ENCODE results near the gene TARP.
"Not testable (repeated sequence)": the region's sequence is repeated elsewhere in the genome, so short reads cannot be mapped to it uniquely, and the experiment has no call there.

TARP gene

GRCh38 chr7:38244516-38244915, 28.9 kb downstream of the TARP start:
- H2AFZ ChIP-seq (replicated peaks), result no peak overlapping the region
- H3K4me2 ChIP-seq, result no peak overlapping the region
- H3F3A ChIP-seq (ENCODE audit: low read depth), result no peaks in the 10 kb centered on the region
- no peaks in the 10 kb centered on the region for H4K20me1 ChIP-seq (ENCODE audit: low read depth)
- H3K4me1 ChIP-seq, result no peaks in the 10 kb centered on the region
- no peaks in the 10 kb centered on the region for H3K36me3 ChIP-seq
- Mint-ChIP-seq H3K4me3 (no peak overlapping the region), H3K9me3 (no peaks in the 10 kb centered on the region), H3K4me1 (no peaks in the 10 kb centered on the region), H3K27ac (no peak overlapping the region), H3K36me3 (no peaks in the 10 kb centered on the region), H3K27me3 (ENCODE audit: insufficient read depth, low read depth) (peaks cover 2% of the 10 kb centered on the region)
- H3K27ac ChIP-seq, result no peak overlapping the region
- TF ChIP-seq CTCF (IDR thresholded peaks at IDR 0.05) (no peak), EZH2phosphoT487 (IDR thresholded peaks at IDR 0.05) (no peak), EZH2 (IDR thresholded peaks at IDR 0.05) (no peak)
- H3K9ac ChIP-seq, result no peak overlapping the region
- DNase-seq (ENCODE audit: low spot score), result no peak
- H3K79me2 ChIP-seq (ENCODE audit: low read depth), result no peaks in the 10 kb centered on the region
- H3K4me3 ChIP-seq, result no peak overlapping the region
- no peaks in the 10 kb centered on the region for H3K9me3 ChIP-seq (ENCODE audit: low read depth)
- no peaks in the 10 kb centered on the region for H3K27me3 ChIP-seq

GRCh38 chr7:38243345-38243744, 30.1 kb downstream of the TARP start:
- not testable (repeated sequence) for H3K36me3 ChIP-seq; H3K4me3 ChIP-seq; H3K4me1 ChIP-seq; H3K4me2 ChIP-seq; H3K27me3 Mint-ChIP-seq (ENCODE audit: insufficient read depth, low read depth); H3K27ac ChIP-seq; H3K27ac Mint-ChIP-seq; H3K27me3 ChIP-seq; H2AFZ ChIP-seq (replicated peaks); H3K36me3 Mint-ChIP-seq; H3K9ac ChIP-seq; H3K4me3 Mint-ChIP-seq; H3K9me3 Mint-ChIP-seq; H3K79me2 ChIP-seq (ENCODE audit: low read depth); H4K20me1 ChIP-seq (ENCODE audit: low read depth); H3K4me1 Mint-ChIP-seq; H3K9me3 ChIP-seq (ENCODE audit: low read depth); DNase-seq (ENCODE audit: low spot score); H3F3A ChIP-seq (ENCODE audit: low read depth)

- Mint-ChIP-seq H3K27ac (no peak overlapping the region), H3K27me3 (ENCODE audit: insufficient read depth, low read depth) (peaks cover 2% of the 10 kb centered on the region), H3K36me3 (no peaks in the 10 kb centered on the region), H3K4me1 (no peaks in the 10 kb centered on the region), H3K9me3 (no peaks in the 10 kb centered on the region), H3K4me3 (no peak overlapping the region)
- H4K20me1 ChIP-seq (ENCODE audit: low read depth), result no peaks in the 10 kb centered on the region
- H3K36me3 ChIP-seq, result no peaks in the 10 kb centered on the region
- no peak for DNase-seq (ENCODE audit: low spot score)
- no peaks in the 10 kb centered on the region for H3K9me3 ChIP-seq (ENCODE audit: low read depth)
- no peak overlapping the region for H2AFZ ChIP-seq (replicated peaks)
- H3F3A ChIP-seq (ENCODE audit: low read depth), result no peaks in the 10 kb centered on the region
- H3K9ac ChIP-seq, result no peak overlapping the region
- no peak overlapping the region for H3K4me2 ChIP-seq
- H3K27ac ChIP-seq, result no peak overlapping the region
- TF ChIP-seq EZH2 (IDR thresholded peaks at IDR 0.05) (no peak), EZH2phosphoT487 (IDR thresholded peaks at IDR 0.05) (no peak), CTCF (IDR thresholded peaks at IDR 0.05) (no peak)
- H3K4me3 ChIP-seq, result no peak overlapping the region
- H3K27me3 ChIP-seq, result no peaks in the 10 kb centered on the region
- H3K4me1 ChIP-seq, result no peaks in the 10 kb centered on the region
- no peaks in the 10 kb centered on the region for H3K79me2 ChIP-seq (ENCODE audit: low read depth)
Measured at GRCh38 chr7:38242814-38243213, 30.6 kb downstream of the TARP start.

- H2AFZ ChIP-seq (replicated peaks), result no peak overlapping the region
- Mint-ChIP-seq H3K4me1 (no peaks in the 10 kb centered on the region), H3K36me3 (no peaks in the 10 kb centered on the region), H3K27me3 (ENCODE audit: insufficient read depth, low read depth) (peaks cover 2% of the 10 kb centered on the region), H3K9me3 (no peaks in the 10 kb centered on the region), H3K27ac (no peak overlapping the region), H3K4me3 (no peak overlapping the region)
- H3K4me3 ChIP-seq, result no peak overlapping the region
- no peaks in the 10 kb centered on the region for H3K36me3 ChIP-seq
- H3F3A ChIP-seq (ENCODE audit: low read depth), result no peaks in the 10 kb centered on the region
- no peak overlapping the region for H3K4me2 ChIP-seq
- no peak for DNase-seq (ENCODE audit: low spot score)
- TF ChIP-seq EZH2phosphoT487 (IDR thresholded peaks at IDR 0.05) (no peak), CTCF (IDR thresholded peaks at IDR 0.05) (no peak), EZH2 (IDR thresholded peaks at IDR 0.05) (no peak)
- no peak overlapping the region for H3K9ac ChIP-seq
- H3K9me3 ChIP-seq (ENCODE audit: low read depth), result no peaks in the 10 kb centered on the region
- H3K79me2 ChIP-seq (ENCODE audit: low read depth), result no peaks in the 10 kb centered on the region
- no peak overlapping the region for H3K27ac ChIP-seq
- no peaks in the 10 kb centered on the region for H3K4me1 ChIP-seq
- no peaks in the 10 kb centered on the region for H4K20me1 ChIP-seq (ENCODE audit: low read depth)
- no peaks in the 10 kb centered on the region for H3K27me3 ChIP-seq
Measured at GRCh38 chr7:38241071-38241470, 32.4 kb downstream of the TARP start.

- not testable (repeated sequence) for H2AFZ ChIP-seq (replicated peaks); H3K4me3 Mint-ChIP-seq; H3F3A ChIP-seq (ENCODE audit: low read depth); H3K4me1 ChIP-seq; H3K4me3 ChIP-seq; H3K27me3 ChIP-seq; H3K4me1 Mint-ChIP-seq; H3K9ac ChIP-seq; DNase-seq (ENCODE audit: low spot score); H3K27ac ChIP-seq; H3K36me3 Mint-ChIP-seq; H3K9me3 ChIP-seq (ENCODE audit: low read depth); H3K27ac Mint-ChIP-seq; H3K79me2 ChIP-seq (ENCODE audit: low read depth); H4K20me1 ChIP-seq (ENCODE audit: low read depth); H3K27me3 Mint-ChIP-seq (ENCODE audit: insufficient read depth, low read depth); H3K4me2 ChIP-seq; H3K36me3 ChIP-seq; H3K9me3 Mint-ChIP-seq
Measured at GRCh38 chr7:38239129-38239528, 34.3 kb downstream of the TARP start.
